ENCODE data around the gene FRK. TPM values are rescaled to one million over a fixed set of nuclear protein-coding genes. Genes with fewer than 3 reads are reported as not detected.

FRK gene
- total RNA-seq, 3 donors from 2014 or later: 8.0 to 25.8 (median 23.2) TPM

DNA sequence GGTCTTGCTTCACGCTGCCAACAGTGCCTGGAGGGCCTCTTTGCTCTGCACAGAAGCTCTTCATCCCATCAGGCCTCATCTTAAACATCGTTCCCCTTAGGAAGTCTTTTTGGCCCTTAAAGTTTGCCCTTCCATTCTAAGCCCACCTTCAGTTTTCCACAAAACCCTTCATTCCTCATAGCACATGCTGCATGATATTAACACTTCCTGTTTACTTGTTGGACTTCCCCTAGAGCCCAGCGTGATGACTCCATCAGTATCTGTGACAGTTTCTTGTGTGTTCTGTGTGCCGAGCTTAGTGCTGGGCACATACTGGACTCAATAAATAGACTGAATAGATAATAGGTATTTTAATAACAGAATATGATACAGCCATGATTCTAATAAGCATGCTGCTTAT lies 42.2 kb upstream of the FRK start:
- Histone ChIP-seq H3K4me1 (ENCODE audit: low read depth) (peaks cover 25% of the 10 kb centered on the region), H3K36me3 (ENCODE audit: low read depth) (no peaks in the 10 kb centered on the region), H3K9me3 (no peaks in the 10 kb centered on the region), H3K4me3 (no peak overlapping the region)
- ATAC-seq (no peak), DNase-seq (no peak)
- intact Hi-C loops (cut with DNase I, micrococcal nuclease): no loop called here
- TF ChIP-seq, protein P1, sequence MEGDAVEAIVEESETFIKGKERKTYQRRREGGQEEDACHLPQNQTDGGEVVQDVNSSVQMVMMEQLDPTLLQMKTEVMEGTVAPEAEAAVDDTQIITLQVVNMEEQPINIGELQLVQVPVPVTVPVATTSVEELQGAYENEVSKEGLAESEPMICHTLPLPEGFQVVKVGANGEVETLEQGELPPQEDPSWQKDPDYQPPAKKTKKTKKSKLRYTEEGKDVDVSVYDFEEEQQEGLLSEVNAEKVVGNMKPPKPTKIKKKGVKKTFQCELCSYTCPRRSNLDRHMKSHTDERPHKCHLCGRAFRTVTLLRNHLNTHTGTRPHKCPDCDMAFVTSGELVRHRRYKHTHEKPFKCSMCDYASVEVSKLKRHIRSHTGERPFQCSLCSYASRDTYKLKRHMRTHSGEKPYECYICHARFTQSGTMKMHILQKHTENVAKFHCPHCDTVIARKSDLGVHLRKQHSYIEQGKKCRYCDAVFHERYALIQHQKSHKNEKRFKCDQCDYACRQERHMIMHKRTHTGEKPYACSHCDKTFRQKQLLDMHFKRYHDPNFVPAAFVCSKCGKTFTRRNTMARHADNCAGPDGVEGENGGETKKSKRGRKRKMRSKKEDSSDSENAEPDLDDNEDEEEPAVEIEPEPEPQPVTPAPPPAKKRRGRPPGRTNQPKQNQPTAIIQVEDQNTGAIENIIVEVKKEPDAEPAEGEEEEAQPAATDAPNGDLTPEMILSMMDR (IDR thresholded peaks at IDR 0.05): no peak

- Histone ChIP-seq H3K4me1 (ENCODE audit: low read depth) (peaks cover 25% of the 10 kb centered on the region), H3K4me3 (no peak overlapping the region), H3K36me3 (ENCODE audit: low read depth) (no peaks in the 10 kb centered on the region), H3K9me3 (no peaks in the 10 kb centered on the region)
- DNase-seq (no peak), ATAC-seq (no peak)
- intact Hi-C loops (cut with DNase I, micrococcal nuclease): no loop called here
- TF ChIP-seq, protein P1 (IDR thresholded peaks at IDR 0.05): no peak
Observed at GRCh38 chr6:116101790-116102189, 41.1 kb upstream of the FRK start.

- DNase-seq: no peak
- TF ChIP-seq, protein P1 (IDR thresholded peaks at IDR 0.05): no peak
- Histone ChIP-seq H3K4me3 (peak overlapping the region; percentile 62), H3K9me3 (peaks cover 4% of the 10 kb centered on the region), H3K4me1 (ENCODE audit: low read depth) (peaks cover 25% of the 10 kb centered on the region), H3K36me3 (ENCODE audit: low read depth) (no peaks in the 10 kb centered on the region)
- intact Hi-C loops (cut with DNase I, micrococcal nuclease): no loop called here
- ATAC-seq: no peak
Observed at GRCh38 chr6:116101302-116101718, 40.6 kb upstream of the FRK start.

GRCh38 chr6:116100419-116101301 lies 40.0 kb upstream of the FRK start, which contains the start of gene NT5DC1:
TSS of gene NT5DC1 (plus strand) at chr6:116100853. CDS start at chr6:116100931, 78 bp downstream.
- peaks cover 25% of the 10 kb centered on the region for H3K4me1 ChIP-seq (ENCODE audit: low read depth)
- TF ChIP-seq, protein P1 (IDR thresholded peaks at IDR 0.05): peak; percentile 9
- H3K36me3 ChIP-seq (ENCODE audit: low read depth): no peaks in the 10 kb centered on the region
- ATAC-seq (peak; percentile 97), DNase-seq (peak; percentile 90 to 94 (median 92))
- intact Hi-C loops (cut with DNase I, micrococcal nuclease): no loop called here
- H3K9me3 ChIP-seq: peaks cover 7% of the 10 kb centered on the region
- peak within 1 kb of the TSS; percentile 62 for H3K4me3 ChIP-seq

GRCh38 chr6:116099036-116099435 lies 38.3 kb upstream of the FRK start:
- intact Hi-C loops (cut with DNase I, micrococcal nuclease): loop anchor here (2.0 to 5.0 kb wide), 2 partner anchors 87 to 88 kb away; no protein-coding TSS in a partner anchor
- Histone ChIP-seq H3K4me1 (ENCODE audit: low read depth) (peaks cover 16% of the 10 kb centered on the region), H3K36me3 (ENCODE audit: low read depth) (no peaks in the 10 kb centered on the region), H3K9me3 (peaks cover 7% of the 10 kb centered on the region), H3K4me3 (no peak overlapping the region)
- DNase-seq: no peak
- no peak for ATAC-seq
- TF ChIP-seq, protein P1 (IDR thresholded peaks at IDR 0.05): no peak
